K562 (cell line): Measurements from ENCODE around the gene RWDD1.

Experiments used
- CEBPB ChIP-seq: fragments of 450-650 bp; IDR thresholded peaks from 2 replicates; pipeline ENCODE4 v1.6.1; 2016; ENCODE audit warnings: missing genetic modification characterization, missing compliant biosample characterization
- GTF2F1 ChIP-seq: IDR thresholded peaks from 2 replicates; pipeline ENCODE4 v1.6.1; 2011; ENCODE audit warnings: low read depth, low read length, improper control_type of control experiment
- KLF6 ChIP-seq: fragments of 250-450 bp; sonication (Bioruptor Pico); IDR thresholded peaks from 2 replicates; pipeline ENCODE4 v1.4.0; 2020; ENCODE audit warnings: mild to moderate bottlenecking, moderate library complexity, borderline replicate concordance
- MAZ ChIP-seq, 2 experiments: fragments of 450-650 bp in 1 of 2; sonication (generic) in 1 of 2; formaldehyde crosslinking; IDR thresholded peaks in 1 of 2; conservative IDR thresholded peaks in 1 of 2; 2 replicates each; pipeline versions ENCODE4 v1.4.0 to v1.5.0; 2020; ENCODE audit warnings: mild to moderate bottlenecking in 1 of 2, missing genetic modification reagents in 1 of 2
- MLLT1 ChIP-seq, 2 experiments: fragments of 450-650 bp; IDR thresholded peaks; 2 replicates each; pipeline ENCODE4 v1.6.1; 2016
- PCBP2 ChIP-seq: fragments of 200-400 bp; formaldehyde crosslinking; IDR thresholded peaks from 2 replicates; pipeline ENCODE4 v1.6.1; 2018; ENCODE audit warnings: low read length, low read depth, mild to moderate bottlenecking, moderate library complexity; ENCODE audit not compliant: poor library complexity, severe bottlenecking
- POLR2AphosphoS5 ChIP-seq: IDR thresholded peaks from 2 replicates; pipeline ENCODE4 v1.6.1; 2011; ENCODE audit warnings: mild to moderate bottlenecking, low read depth, low read length, moderate library complexity; ENCODE audit not compliant: control insufficient read depth, insufficient read depth
- RAD21 ChIP-seq, 2 experiments: fragments of 250-450 bp in 1 of 2; fragments of 450-650 bp in 1 of 2; sonication (Bioruptor Pico) in 1 of 2; formaldehyde crosslinking in 1 of 2; IDR thresholded peaks in 1 of 2; conservative IDR thresholded peaks in 1 of 2; 2 replicates each; pipeline versions ENCODE4 v1.4.0 to v1.8.0; 2020 to 2022; ENCODE audit warnings: mild to moderate bottlenecking in 2 of 2, moderate library complexity in 1 of 2
- YY1 ChIP-seq, 3 experiments: IDR thresholded peaks; 2 replicates each; pipeline ENCODE4 v1.6.1; 2011; ENCODE audit warnings: low read length in 2 of 3, mild to moderate bottlenecking in 2 of 3, moderate library complexity in 2 of 3, borderline replicate concordance in 1 of 3, control low read depth in 1 of 3, low read depth in 1 of 3; ENCODE audit not compliant: insufficient read depth in 3 of 3, insufficient replicate concordance in 2 of 3, control insufficient read depth in 1 of 3, insufficient read length in 1 of 3; ENCODE audit errors: extremely low read depth in 1 of 3
- ZEB2 ChIP-seq: fragments of 450-650 bp; IDR thresholded peaks from 2 replicates; pipeline ENCODE4 v1.6.1; 2016
- ZNF24 ChIP-seq: fragments of 450-650 bp; IDR thresholded peaks from 2 replicates; pipeline ENCODE4 v1.6.1; 2016
- ZNF766 ChIP-seq: fragments of 200-800 bp; sonication (Bioruptor generic); conservative IDR thresholded peaks from 2 replicates; pipeline ENCODE4 v1.6.1; 2016; ENCODE audit warnings: missing genetic modification characterization, missing compliant biosample characterization
- TF ChIP-seq, protein P1 (sequence below), 3 experiments: IDR thresholded peaks in 2 of 3; conservative IDR thresholded peaks in 1 of 3; 2 replicates each; pipeline ENCODE4 v1.5.1; 2011 to 2012; ENCODE audit warnings: low read length in 3 of 3, mild to moderate bottlenecking in 3 of 3, control low read depth in 2 of 3, improper control_type of control experiment in 1 of 3, inconsistent platforms in 1 of 3, low read depth in 1 of 3, mixed read lengths in 1 of 3, moderate library complexity in 1 of 3; ENCODE audit not compliant: insufficient read depth in 2 of 3
- TF ChIP-seq, protein P2 (sequence below): fragments of 250-450 bp; sonication (Bioruptor Pico); IDR thresholded peaks from 2 replicates; pipeline ENCODE4 v1.9.0; 2021; ENCODE audit warnings: mild to moderate bottlenecking, inconsistent platforms

DNA sequence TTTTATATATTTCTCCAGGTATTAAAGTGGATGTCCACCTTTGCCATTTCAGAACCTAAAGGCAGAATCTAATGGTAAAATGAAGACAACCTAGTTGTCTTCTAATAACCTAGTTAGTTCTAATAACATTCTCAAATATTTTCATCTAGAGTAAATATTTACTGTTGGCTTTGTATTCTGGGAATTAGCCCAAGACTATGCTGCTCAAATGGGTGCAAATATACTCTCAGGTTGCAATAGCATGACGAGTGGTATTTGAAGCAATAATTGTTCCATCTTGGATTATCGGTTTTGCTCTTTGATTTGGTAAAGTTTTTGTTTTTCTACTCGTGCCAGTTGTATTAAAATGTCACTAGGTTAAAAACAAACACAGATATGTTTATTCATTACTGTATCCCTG lies 23.9 kb downstream of the RWDD1 start:
- no peak for TF ChIP-seq YY1 (IDR thresholded peaks at IDR 0.05; ENCODE audit: borderline replicate concordance in 1 of 3, control insufficient read depth in 1 of 3, extremely low read depth in 1 of 3, insufficient read depth in 3 of 3, insufficient read length in 1 of 3, insufficient replicate concordance in 2 of 3, low read depth in 1 of 3, low read length in 2 of 3)
- no peak for TF ChIP-seq RAD21 (CRISPR knock-in tag; conservative IDR thresholded peaks at IDR 0.05 in 1 of 2, IDR thresholded peaks at IDR 0.05 in 1 of 2)
- TF ChIP-seq KLF6 = no peak
- no peak for TF ChIP-seq ZNF24
- no peak for TF ChIP-seq ZNF766 (CRISPR knock-in tag)
- TF ChIP-seq POLR2AphosphoS5 = no peak
- TF ChIP-seq, protein P1, sequence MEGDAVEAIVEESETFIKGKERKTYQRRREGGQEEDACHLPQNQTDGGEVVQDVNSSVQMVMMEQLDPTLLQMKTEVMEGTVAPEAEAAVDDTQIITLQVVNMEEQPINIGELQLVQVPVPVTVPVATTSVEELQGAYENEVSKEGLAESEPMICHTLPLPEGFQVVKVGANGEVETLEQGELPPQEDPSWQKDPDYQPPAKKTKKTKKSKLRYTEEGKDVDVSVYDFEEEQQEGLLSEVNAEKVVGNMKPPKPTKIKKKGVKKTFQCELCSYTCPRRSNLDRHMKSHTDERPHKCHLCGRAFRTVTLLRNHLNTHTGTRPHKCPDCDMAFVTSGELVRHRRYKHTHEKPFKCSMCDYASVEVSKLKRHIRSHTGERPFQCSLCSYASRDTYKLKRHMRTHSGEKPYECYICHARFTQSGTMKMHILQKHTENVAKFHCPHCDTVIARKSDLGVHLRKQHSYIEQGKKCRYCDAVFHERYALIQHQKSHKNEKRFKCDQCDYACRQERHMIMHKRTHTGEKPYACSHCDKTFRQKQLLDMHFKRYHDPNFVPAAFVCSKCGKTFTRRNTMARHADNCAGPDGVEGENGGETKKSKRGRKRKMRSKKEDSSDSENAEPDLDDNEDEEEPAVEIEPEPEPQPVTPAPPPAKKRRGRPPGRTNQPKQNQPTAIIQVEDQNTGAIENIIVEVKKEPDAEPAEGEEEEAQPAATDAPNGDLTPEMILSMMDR (IDR thresholded peaks at IDR 0.05 in 2 of 3, conservative IDR thresholded peaks at IDR 0.05 in 1 of 3; ENCODE audit: insufficient read depth in 2 of 3, low read depth in 1 of 3, low read length in 3 of 3) = no peak
- no peak for TF ChIP-seq CEBPB
- TF ChIP-seq PCBP2 = no peak
- no peak for TF ChIP-seq MAZ (CRISPR knock-in tag; conservative IDR thresholded peaks at IDR 0.05 in 1 of 2, IDR thresholded peaks at IDR 0.05 in 1 of 2)
- no peak for TF ChIP-seq ZEB2
- TF ChIP-seq, protein P2, sequence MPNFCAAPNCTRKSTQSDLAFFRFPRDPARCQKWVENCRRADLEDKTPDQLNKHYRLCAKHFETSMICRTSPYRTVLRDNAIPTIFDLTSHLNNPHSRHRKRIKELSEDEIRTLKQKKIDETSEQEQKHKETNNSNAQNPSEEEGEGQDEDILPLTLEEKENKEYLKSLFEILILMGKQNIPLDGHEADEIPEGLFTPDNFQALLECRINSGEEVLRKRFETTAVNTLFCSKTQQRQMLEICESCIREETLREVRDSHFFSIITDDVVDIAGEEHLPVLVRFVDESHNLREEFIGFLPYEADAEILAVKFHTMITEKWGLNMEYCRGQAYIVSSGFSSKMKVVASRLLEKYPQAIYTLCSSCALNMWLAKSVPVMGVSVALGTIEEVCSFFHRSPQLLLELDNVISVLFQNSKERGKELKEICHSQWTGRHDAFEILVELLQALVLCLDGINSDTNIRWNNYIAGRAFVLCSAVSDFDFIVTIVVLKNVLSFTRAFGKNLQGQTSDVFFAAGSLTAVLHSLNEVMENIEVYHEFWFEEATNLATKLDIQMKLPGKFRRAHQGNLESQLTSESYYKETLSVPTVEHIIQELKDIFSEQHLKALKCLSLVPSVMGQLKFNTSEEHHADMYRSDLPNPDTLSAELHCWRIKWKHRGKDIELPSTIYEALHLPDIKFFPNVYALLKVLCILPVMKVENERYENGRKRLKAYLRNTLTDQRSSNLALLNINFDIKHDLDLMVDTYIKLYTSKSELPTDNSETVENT = no peak
- TF ChIP-seq MLLT1 (IDR thresholded peaks at IDR 0.05) = no peak
- no peak for TF ChIP-seq GTF2F1
